Activated CD4-positive, alpha-beta T cell treated with anti-CD3 and anti-CD28 coated beads for 48 hours (primary cell): ENCODE data around the gene LIPT2.
A peak's percentile ranks its signal among the peaks of the same experiment; 100 is the strongest.

Experiments
- DNase-seq: peaks from one replicate; pipeline ENCODE4 v3.0.0-alpha.2; 2020

LIPT2 gene

DNA sequence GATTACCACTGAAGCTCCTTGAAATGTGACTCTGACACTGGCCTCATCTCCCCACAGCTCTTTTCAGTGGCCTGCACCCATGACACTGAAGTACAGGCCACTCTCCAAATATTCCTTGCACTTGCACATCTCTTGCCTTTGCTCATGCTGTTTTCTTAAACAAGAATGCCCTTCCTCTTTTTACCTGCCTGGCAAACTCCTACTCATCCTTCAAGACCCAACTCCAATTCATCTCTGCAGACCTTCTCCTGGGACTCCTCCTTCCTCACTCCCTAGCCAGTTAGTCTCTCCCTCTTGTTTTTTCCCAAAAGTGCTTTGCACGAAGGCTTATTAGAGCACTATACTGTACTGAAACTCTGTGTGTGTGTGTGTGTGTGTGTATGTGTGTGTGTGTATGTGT lies 28.8 kb downstream of the LIPT2 start:
- DNase-seq: no peak

DNA sequence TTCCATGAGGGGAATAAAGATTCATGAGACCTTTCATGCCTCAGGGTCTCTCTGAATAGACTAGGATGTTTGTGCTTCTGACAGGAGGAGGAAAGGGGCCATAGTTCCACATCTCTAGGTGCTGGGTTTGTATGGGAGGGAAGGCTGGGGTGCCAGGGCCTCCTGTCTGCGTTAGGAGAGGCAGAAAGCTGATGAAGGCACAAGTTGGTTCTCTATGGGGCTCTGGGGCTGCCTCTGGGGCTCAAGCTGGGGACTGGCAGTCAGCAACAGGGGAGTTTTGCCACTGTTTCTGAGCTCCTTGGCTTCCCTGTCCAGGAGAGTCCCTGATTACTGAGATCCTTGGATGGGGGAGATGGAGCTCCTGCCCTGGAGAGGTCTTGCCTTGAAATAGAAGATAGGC lies 30.3 kb downstream of the LIPT2 start:
- no peak for DNase-seq

DNA sequence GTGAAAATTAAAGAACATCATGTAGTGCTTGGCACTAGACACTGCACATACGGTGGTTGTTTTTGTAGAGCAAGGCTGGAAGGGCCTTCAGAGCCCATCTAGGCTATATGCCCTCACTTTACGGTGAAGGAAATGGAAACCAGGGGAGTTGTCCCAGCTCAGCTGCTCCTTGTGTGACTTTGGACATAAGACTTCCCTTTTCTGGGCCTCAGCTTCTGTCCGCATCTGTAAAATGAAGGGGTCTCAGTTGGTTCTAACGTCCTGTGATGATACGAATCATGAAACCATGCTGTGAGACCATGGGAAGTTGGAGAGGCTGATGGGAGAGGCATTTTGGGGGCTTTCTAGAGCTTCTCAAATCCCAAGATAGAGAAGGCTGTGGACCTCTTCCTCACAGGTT lies 30.9 kb downstream of the LIPT2 start:
- no peak for DNase-seq

DNA sequence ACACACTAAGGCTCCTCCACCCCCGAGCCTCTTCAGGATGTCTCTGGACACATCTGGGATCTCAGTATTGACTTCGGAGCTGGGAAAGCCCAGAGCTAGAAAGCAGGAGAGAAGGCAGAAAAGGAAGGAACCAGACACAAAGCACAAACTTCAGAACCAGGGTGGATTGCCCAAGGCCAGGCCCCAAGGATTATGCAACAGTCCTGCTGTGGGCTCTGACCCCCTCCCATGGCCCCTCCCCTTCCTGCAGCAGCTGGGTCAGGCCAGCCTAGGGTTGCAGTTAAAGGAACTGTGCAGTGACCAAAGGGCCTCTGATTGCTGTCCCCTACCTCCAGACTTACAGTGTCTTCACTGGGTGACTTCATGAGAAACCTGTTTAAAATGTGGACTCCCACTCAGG lies 31.5 kb downstream of the LIPT2 start:
- no peak for DNase-seq

DNA sequence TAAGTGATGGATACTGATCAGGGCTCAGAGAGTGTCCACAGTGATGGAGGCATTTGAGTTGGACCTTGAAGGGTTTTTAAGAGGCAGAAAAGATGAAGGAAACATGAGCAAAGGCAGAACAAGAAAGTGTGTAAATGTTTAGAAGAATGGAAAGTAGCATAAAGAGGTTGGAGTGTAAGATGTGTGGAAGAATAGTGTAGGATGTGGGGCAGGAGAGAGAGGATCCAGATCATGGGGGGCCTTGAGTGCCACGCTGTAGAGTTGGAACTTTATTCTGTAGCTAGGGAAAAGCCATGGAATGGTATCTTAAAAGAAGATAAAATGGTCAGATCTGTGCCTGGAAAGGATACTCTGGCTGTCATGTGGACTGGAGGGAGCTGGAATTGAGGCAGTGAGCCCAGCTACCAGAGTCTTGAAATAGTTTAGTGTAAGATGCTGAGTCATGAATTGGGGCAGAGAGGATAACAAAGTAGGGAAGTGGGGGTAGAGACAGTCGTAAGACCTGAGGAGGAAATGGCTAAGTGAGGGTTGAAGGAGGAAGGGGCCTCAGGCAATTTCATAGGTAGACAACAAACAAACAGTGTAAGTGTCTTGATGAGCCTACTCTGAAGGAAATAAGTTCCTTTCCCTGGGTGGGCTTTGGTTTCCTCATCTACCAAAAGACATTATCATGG lies 32.9 kb downstream of the LIPT2 start:
- DNase-seq: no peak

DNA sequence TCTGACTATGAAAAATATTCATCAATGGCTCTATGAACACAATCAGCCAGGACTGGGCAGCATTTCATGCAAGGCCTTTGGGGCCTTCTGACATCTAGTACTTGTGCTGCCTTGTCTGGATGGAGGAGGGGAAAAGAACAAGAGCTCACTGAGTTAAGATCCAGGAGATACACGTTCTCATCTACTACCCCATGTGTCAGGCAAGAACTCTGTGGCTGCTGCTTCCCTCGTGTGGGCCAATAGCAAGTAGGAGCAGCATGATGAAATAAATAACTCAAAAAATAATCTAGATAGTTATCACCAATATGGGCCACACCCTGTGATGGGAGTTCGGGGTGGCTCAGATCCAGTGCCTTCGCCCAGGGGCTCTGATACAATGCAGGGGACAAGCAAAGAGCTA lies 33.5 kb downstream of the LIPT2 start:
- no peak for DNase-seq

GRCh38 chr11:74459584-74459983 lies 33.9 kb downstream of the LIPT2 start:
- no peak for DNase-seq

- DNase-seq: no peak
These were observed 36.2 kb downstream of the LIPT2 start for GRCh38 chr11:74457356-74457755.

DNA sequence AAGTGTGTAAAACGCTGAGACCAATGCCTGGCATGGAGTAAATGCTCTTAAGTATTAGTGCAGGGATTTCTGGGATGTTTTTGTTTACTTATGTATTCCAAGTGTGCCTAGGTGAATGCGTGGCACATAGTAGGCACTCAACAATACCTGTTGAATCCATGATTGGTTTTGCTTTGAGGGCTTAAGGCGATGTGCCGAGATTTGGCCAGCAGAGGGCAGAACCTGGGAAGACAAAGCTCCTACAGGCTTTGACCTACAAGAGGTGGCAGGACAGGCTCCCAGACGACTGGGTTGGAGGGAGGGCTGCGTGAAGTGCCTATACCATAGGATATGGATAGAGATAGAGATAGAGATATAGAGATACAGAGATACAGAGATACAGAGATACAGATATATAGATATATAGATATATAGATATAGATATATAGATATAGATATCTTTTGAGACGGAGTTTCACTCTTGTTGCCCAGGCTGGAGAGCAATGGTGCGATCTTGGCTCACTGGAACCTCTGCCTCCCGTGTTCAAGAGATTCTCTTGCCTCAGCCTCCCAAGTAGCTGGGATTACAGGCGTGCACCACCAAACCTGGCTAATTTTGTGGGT lies 40.0 kb downstream of the LIPT2 start:
- peak; percentile 78 for DNase-seq

- no peak for DNase-seq
These were observed 41.2 kb downstream of the LIPT2 start for GRCh38 chr11:74452366-74452765.

DNA sequence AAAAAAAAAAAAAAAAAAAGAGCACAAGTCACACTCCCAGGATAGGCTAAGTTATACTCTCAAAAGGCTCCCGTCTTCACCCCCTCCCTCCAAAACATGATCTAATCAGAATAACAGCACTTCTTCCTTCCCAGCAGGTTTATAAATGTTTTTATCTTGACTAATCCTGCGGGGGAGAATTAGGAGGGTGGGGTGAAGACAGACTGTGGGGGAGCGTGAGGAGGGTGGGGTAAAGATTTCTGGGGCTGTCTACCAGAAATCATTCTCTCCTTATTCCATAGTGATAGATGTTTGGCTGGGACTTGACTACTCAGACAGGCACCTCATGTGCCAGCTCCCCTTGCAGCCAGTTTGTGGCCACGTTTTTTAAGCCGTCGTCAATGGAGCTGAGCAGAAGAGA lies 43.2 kb downstream of the LIPT2 start:
- no peak for DNase-seq

GRCh38 chr11:74449369-74449931 lies 44.1 kb downstream of the LIPT2 start:
- peak; percentile 46 for DNase-seq

DNA sequence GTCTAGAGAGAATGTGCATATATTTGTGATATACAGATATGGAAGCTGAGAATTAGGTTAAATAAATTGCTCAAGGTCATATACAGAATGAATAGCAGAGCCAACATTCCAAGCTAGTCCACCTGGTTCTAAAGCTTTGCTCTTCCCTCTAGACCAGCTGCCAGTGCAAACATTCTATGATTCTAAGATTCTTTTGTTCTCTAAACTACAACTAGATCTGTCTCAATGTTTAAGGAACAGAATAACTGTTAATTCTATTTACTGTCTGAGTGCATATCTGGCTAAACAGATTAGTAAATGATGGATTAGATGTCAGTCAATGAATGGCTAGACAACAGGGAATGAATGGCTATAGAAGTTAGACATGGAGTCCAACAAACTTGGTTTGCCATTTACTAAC lies 45.8 kb downstream of the LIPT2 start:
- DNase-seq: no peak

DNA sequence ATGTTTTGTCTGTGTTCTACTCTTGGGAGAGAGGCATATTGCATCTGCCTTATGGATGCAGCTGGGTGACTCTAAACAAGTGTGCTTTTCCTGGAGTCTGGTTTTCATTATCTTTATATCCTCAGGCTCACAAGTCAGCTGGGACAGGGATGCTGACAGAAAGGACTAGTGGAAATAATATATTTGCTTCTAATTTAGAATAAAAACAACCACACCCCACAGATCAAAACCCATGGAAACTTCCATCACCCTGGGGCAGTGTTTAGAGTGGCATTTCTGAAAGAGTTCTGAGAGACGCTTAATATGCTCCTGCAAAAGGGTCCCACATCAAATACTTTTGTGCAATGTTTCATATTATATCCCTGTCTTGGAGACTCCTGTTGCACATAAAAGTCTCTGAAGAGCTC lies 47.0 kb downstream of the LIPT2 start:
- no peak for DNase-seq

GRCh38 chr11:74444173-74444826 lies 49.2 kb downstream of the LIPT2 start:
- no peak for DNase-seq

GRCh38 chr11:74443071-74443864 lies 50.3 kb downstream of the LIPT2 start:
- DNase-seq: no peak

DNA sequence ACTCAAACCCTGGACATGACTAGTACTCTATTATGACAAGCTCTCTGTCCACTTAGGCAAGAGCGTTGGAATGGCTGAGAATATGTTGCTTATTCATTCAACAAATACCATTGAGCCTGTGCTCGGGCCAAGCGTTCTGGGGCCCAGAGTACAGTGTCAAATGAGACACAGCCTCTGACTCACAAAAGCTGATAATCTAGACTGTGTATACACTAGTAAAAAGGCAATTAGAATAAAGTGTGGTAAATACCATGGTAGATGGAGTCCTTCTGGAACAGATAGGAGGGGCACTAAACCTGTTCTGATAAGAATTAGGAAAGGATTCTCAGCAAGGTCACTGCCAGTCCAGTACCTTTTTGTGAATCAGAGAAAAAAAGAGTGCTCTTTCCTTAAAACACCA lies 50.9 kb downstream of the LIPT2 start:
- no peak for DNase-seq
